Suppressor macrophage treated with lipopolysaccharide for 4 hours (primary cell): ENCODE results near the gene CST7.
A peak's percentile ranks its signal among the peaks of the same experiment; 100 is the strongest.
"Not testable (repeated sequence)": the region's sequence is repeated elsewhere in the genome, so short reads cannot be mapped to it uniquely, and the experiment has no call there.

ENCODE experiments used
- DNase-seq: peaks from one replicate; pipeline ENCODE4 v3.0.0-alpha.2; 2020

The CST7 gene

DNA sequence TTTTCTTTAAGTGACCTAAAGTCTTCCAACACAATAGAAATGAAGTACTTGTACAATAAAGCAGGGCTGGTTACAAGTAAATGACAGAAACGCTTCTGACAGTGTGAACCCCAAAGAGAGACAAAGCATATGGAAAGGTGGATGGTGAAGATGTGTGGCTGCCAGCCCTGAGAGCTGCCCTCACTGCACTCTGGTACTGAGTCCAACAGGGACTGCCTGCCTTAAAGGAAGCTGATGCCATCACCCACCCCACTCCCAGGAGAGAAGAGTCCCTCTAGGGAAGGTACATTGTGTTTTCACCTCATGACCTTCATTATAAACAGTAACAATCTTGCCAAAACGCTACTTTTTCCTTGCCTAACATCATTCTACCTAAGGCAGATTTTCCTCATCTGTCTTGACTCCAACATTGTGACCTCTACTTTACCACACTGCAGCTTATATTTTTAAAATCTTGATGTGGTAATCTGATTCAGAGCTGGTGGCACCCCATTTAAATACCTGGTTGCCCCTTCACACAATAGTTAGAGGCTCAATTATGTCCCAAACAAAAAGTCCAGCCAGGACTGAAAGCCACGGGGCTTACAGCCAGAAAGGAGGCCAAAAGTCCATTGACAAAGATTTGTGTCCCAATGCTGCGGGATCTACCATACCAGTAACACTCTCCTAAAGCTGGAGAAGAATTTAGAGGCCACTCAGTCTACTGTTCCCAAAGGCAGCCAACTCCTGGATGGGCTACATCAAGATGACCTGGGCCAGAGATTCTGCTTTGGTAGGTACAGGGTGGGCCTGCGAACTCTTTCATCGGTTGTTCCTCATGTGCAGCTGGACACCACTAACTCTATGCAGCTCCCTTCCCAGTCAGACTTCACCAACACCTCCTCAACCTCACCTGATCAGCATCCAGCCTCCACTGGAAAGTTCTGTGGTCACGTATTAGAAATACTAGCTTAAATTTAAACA, 39.1 kb downstream of the CST7 start:
- no peak for DNase-seq

DNA sequence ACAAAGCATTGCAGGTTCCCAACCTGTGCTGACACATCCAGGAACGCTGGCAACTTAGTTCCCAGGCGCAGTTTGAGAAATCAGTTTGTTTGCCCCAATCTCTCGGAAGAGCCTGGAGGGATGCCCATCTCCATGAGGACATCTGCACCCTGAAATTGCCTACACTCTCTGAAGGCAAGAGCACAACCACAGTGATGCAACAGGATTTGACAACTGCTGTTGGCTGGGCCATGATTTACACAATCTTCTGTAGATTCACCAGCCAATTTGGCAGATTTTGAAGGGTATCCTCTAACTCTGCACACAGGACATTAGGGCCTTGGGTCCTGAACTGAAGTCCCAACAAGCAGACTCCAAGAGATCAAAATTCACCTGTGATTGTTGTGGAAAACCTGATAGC, 40.1 kb downstream of the CST7 start:
- no peak for DNase-seq

DNA sequence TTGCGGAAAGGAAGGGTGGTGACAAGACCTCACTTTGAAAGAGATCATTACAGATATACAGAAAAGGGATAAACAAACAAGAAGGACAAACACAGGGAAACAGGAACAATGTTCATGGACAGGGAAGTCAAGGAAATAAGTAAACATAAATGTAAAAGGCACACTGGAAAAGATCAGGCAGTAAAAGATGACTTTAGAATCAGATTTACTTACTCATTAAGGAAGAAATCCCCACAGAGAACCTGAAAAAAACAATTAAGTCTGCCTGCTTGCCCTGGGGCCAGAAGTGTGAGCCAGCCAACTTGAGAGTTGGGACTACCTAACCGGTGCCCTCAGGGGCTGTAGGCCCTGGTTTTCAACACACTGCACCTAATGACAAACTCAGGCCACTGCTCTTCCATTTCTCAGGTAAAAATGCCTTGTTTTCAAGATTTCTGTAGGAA, 41.8 kb downstream of the CST7 start:
- no peak for DNase-seq

DNA sequence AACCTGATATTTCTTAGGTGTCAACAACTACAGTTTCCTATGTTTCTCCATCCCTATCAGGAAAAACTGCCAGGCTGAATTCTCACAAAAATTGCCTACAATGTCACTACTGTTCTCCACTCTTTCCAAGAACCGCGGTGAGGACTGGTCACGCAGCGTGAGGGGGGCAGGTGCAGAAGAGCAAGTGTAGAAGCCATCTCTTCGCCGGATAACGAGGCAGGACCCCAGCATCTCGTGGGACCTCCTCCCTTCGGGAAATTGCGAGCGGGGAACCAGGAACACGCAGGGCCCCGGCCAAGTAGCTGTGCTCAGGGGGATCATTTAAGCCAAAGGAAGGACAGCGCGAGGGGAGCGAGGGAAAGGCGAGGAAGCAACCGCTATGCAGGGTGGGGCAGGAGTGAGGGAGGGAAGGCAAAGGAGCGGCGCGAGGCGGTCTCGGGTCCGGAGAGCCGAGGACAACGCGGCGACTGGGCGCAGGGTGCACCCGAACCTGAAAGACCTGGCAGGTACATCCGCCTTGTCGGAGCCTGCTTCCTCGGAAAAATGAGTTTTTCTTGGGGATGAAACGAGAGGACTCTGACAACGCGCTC, 42.9 kb downstream of the CST7 start:
- no peak for DNase-seq

DNA sequence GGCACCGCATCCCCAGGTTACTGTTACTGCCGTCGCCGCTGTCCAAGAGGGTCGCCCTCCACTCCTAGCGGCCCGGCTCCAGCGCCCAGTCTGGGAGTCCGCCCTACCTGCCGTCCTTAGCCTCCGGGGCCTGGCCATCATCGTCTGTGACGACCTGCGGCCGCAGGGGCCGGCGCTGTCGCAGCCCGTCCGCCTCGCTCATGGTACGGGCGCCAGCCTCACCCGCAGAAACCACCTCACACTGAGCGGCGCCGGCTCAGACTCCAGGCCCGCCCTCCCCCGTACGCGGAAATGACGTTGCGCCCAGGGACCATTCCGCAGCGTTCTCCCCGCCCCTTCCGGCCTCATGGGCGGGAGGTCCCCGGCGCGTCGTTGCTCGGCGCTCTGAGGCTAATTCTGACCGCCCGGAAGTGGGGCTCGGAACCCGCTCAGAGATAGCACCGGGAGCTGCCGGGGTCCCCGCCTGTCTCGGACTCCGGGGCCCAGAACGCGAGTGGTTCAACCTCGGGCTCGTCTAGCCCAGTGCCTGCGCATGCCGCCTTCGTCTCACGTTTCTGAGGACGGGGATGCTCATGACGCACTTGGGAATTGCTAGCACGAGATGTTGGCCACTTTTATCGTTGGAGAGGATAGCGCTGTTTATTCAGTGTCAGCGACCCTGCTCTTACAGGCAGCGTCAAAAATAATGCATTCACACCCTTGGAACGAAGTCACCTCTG, 43.6 kb downstream of the CST7 start, which contains the start of gene APMAP:
TSS of gene APMAP (minus strand) at position 265 of the 719 bp plus-strand sequence. CDS start at position 202, 63 bp downstream.
- DNase-seq, result peak; percentile 97

DNA sequence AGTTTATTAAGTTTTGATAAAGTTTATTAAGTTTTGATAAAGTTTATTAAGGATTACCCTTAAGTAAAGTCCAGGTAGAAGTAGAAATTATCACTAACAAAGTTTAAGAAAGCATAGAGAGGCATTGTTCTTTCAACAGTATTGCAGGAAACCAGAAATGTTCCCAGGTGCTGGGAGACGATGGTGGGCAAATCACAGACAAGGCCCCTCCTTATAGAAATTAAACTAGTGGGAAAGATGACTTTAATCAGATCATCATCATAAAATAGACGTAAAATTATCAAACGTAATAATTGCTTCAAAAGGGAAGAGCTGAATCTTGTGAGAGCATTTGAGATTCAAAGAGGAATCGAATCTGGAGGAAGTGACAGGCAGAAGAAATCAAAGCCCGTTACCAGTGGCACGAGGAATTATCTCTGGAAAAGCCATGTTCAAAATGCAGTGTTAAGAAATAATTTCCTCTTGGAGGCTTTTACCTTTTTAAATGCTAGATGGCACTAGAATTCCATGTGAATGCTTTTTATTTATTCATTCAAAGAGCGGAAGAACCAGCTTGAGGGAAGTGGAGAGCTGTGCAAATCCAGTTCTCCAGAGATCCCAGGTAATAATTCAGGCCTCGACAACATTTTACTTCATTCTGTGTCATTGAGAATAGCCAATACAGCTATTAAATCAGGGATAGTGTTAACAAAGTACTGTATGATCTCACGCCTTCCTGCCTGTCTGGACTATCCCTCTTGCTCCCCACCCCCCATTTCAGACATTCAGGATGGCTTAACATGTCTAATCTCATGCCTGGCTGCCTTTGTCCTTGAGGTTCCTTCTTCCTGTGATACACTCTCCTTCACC, 44.5 kb downstream of the CST7 start:
- peak; percentile 37 for DNase-seq

DNA sequence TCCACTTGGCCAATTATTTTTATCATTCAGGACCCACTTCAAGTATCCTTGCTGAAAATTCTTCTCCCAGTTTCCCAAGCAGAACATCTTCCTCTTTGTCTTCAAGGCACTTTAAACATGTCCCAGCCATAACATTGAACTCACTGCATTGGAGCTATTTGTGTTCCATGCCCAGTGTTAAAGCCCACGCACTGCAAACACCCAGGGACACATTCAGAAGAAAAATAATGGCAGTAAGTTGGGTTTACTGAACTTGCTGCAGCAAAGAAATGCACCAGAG, 45.1 kb downstream of the CST7 start:
- DNase-seq, result no peak

DNA sequence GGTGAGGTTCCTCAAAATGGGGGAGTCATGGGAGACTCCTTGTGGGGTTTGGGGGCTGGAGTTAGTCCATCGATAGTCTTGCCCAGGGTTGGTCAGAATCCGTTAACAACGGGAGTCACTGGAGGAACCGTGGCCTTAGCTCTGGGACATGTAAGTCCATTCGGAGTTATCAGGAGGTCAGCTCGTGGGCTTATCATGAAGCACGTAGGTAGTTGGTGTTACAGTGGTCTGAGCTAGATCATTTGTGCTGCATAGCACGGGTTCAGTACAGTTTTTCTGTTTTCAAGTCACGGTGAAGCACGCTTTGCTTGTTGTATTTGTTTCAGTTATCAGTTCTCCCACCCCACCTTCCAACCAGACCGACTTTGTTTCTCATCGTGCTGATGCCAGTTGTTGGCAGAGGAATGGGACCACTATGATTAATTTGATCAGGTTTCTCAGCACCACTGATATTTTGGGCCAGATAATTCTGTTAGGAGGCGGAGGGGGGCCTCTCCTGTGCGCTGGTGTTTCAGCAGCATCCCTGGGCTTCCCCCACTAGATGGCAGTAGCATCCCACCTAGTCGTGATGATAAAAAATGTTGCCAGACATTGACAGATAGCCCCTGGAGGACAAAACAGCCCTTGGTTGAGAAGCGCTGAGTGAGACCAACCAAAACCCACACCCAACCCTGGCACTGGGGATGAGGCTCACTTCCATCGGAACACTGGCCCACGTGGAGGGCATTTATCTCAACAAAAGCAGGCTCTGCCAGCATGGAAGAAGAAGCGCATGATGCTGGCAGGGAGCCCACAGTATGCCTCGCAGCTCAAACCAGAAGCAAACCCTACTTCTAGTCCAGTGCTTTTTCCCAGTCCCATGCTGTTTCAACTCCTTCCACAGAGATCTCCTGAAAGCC, 45.6 kb downstream of the CST7 start:
- peak; percentile 80 for DNase-seq

DNA sequence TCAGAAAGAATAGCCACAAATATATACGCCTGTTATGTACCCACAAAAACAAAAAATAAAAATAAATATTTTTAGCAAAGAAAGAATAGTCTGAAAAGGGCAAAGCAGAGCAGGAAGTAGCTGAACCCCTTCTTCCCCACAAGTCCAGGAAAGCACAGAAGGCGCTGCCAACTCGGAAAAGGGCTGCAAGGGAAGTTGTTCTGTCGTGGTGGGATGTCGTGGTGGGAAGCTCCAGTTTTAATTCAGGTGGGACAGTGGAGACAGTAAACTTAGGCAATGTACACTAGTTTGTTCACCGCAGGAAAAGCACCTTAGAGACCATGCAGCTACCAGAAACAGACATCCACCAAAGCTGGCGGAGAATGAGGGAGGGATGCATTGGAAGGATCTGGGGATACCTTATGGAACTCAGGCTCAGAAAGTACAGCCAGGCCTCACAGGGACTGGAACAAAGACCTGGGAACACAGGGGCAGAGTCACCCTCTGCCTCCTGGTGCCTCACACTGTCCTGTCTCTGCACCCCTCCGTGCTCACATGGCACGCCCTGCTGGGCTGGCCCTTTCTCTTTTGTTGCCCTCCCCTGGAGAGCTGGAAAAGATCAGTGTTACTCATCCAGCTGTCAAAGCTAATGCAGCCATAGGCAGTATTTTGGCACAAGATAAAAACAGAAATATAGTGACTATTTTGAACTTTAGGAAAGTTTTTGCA, 46.8 kb downstream of the CST7 start:
- DNase-seq, result no peak

DNA sequence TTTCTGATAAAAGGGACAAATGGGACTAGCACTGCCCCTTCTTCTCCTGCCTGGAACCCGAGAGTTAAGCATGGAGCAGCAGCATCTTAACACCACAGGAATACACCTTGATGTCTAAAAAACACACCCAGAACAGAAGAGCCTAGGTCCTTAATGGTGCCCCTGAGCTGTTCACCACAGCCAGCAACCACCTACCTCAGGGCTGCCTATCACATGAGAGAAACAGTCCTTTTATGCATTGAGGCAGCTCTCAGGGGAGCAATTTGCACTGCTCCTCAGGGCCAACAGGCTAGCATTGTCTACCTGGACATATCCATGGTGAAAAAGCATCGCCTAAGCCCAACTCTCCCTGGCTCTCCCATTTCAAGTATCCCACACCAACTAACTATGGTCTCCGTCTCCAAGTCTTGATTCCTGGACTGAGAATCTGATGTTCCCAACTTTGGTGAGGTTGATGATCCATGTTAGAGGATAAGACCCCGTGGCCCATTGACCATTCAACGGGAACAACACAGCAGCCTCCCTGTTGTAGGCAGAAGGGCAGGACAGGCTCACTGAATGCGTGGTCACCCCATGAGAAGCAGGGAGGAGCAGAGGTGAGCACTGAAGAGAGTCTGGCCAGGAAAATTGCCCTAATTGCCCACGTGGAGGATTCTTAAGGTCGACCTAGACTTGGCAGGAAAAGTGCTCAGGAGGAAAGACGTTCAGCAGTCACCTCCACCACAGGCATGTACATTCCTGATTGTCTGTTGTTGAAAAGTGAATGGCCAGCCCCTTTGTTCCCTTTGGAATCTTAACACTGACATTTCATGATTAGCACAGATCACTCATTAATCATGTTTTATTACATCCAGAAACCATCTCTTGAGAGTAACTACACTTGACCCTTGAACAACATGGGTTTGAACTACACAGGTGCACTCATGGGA, 47.6 kb downstream of the CST7 start:
- DNase-seq, result no peak

DNA sequence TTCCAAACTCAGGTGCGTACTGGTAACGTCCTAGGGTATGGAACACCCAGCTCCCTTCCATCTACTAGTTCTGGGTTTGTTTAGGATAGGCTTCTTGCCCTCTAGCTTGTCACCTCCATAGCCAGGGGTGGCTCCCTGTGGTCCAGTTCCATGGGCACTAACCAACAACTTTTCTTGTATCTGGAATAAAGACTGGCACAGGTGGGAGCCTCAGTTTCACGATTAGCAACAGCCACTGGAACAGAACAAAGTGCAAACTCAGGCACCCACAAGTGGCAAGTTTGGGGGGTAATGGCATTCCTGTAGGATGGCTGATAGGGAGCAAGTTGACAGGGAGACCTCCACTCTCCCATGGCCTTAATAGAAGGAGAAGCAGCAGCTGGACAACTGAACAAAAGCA, 49.1 kb downstream of the CST7 start:
- no peak for DNase-seq

DNA sequence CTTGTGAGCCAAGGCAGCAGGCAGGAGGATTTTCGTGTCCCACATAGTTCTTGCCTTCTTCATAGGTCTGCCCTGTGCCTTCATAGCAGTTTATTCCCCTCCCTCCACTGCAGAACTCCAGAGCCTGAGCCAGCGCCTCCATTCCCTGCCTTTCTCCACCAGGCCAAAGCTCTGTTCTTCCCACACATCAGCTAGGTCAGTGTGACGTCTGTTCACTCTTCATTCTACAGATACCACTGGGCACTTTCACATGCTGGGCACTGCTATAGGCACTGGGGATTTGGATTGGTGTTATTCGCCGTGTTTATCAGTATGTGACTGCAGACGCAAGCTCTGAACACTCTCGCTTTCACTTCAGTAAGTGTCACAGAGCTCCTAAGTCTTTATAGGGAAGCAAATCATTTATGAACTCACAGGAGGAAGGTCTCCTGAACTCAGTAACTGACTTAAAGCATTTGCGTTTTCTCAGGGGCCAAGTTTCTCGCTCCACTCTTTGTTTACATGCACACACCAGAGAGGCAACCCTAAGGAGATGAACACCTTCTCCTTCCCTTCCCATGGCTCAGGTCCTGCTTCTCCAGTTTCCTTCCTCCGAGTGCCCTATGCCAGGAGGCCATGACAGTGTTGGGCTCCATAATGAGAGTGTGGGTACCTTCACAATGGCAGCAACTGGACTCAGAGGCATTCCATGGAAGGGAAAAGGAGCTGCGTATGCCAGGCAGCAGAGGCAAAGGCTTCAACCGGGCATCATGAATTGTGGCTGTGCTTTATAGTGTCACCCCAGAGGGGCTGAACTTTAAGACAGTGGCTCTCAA, 49.8 kb downstream of the CST7 start:
- DNase-seq, result no peak

DNA sequence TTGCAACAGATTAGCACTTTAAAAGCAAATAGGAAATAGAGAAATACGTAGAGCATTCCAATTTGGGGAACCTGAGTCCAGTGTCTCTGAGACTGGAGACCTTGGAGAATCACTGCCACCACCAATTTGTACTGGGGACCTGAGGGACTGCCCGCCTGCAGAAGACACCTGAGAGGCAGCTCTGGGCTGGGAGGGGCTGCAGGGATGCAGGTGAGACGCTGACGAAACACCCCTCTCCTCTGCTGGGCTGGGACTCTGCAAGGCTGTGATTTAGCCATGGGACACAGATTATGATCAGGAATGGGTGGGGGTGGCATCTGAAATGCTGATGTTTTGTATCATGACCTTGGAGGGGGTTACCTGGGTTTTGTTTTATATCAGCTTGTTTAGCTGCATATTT, 50.5 kb downstream of the CST7 start:
- no peak for DNase-seq

DNA sequence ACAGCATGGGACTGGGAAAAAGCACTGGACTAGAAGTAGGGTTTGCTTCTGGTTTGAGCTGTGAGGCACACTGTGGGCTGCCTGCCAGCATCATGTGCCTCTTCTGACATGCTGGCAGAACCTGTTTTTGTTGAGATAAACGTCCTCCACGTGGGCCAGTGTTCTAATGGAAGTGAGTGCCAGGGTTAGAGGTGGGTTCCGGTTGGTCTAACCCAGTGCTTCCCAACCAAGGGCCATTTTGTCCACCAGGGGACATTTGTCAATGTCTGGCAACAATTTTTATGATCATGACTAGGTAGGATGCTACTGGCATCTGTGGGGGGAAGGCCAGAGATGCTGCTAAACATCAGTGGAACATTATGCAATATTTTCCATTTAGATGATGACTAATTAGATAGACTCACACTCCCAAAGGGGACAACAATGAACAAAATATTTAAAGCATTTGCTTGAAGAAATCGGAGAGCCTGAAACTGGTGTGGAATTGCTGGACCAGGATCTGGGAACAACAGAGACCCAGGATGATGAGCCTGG, 51.3 kb downstream of the CST7 start:
- no peak for DNase-seq

DNA sequence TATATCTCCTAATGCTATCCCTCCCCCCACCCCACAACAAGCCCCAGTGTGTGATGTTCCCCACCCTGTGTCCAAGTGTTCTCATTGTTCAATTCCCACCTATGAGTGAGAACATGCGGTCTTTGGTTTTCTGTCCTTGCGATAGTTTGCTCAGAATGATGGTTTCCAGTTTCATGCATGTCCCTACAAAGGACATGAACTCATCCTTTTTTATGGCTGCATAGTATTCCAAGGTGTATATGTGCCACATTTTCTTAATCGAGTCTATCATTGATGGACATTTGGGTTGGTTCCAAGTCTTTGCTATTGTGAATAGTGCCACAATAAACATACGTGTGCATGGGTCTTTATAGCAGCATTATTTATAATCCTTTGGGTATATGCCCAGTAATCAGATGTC, 52.3 kb downstream of the CST7 start:
- not testable (repeated sequence) for DNase-seq

DNA sequence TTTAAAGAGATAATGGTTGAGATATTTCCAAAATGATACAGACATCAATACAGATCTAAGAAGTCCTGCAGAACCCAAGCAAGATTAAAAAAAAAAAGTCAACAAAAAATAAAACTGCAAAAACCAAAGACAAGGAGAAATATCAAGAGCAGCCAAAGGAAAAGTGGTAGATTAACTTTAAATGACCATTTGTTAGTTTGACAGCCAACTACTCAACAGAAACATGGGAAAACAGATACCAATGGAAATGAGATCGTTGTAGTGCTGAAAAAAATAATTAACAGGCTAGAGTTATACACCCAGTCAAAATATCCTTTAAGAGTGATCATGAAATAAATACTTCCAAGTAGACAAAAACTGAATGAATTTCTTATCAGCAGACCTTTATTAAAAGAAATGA, 53.9 kb downstream of the CST7 start:
- DNase-seq, result no peak

DNA sequence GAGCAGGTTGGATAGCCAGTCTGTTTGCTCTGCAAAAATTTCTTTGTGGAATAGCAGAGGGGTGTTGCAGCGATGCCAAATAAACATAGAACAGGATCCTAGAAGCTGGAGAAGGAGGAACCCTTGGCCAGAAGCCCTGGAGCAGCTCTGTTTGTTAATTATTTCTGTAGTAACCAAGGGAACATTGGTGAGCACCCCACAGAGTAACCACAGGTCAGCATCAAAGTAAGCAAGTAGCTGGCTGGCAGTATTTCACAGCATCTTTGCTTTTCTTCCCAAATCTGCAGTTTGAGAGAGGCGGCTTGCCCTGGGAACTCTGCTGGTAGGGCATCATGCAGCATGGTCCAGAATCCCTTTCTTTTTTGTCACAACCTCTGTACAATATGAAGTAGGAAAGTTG, 56.2 kb downstream of the CST7 start:
- no peak for DNase-seq

DNA sequence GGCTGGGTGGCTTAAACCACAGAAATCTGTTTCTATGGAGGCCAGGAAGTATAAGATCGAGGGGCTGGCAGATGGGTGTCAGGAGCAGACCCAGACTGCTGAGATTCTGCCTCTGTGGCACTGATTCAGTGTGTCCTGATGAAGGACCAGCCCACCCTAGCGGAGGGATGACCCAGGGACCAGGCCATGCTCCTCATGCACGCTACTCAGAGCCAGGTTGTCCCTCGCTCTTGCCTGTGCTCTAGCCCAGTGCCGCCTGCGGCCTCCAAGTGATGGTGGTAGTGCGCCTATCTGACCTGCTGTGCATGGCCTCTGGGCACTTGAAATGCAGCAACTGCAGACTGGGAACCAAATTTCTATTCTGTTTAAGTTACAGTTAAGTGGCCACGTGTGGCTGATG, 56.6 kb downstream of the CST7 start:
- DNase-seq, result no peak
